ENCODE results near the gene MEG3. TPM values are rescaled to one million over a fixed set of nuclear protein-coding genes. Genes with fewer than 3 reads are reported as not detected.

The MEG3 gene
- total RNA-seq, 2 donors from 2014 or later = 10.3 to 11.0 TPM

DNA sequence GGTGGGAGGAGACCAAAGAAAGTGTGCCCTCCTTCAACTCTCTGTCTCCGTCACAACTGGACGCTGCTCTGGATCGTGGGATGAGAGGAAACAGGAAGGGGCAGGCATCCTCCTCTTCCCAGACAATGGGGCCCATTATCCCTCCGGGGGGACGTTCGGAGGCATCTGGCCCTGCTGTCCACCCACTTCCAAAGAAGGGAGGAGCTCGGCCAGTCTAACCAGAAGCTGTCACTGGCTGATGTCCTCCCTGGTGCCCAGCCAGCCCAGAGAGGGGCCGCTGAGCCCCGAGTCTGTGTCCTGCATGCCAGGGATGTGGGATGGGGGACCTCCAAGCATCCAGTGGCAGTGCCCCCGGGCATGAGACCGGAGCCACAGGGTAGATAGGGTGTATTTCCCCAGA lies 39.8 kb upstream of the MEG3 start:
- intact Hi-C loops (cut with DNase I) = no loop called here
- TF ChIP-seq, protein P1, sequence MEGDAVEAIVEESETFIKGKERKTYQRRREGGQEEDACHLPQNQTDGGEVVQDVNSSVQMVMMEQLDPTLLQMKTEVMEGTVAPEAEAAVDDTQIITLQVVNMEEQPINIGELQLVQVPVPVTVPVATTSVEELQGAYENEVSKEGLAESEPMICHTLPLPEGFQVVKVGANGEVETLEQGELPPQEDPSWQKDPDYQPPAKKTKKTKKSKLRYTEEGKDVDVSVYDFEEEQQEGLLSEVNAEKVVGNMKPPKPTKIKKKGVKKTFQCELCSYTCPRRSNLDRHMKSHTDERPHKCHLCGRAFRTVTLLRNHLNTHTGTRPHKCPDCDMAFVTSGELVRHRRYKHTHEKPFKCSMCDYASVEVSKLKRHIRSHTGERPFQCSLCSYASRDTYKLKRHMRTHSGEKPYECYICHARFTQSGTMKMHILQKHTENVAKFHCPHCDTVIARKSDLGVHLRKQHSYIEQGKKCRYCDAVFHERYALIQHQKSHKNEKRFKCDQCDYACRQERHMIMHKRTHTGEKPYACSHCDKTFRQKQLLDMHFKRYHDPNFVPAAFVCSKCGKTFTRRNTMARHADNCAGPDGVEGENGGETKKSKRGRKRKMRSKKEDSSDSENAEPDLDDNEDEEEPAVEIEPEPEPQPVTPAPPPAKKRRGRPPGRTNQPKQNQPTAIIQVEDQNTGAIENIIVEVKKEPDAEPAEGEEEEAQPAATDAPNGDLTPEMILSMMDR (IDR thresholded peaks at IDR 0.05) = no peak
- Histone ChIP-seq H3K4me3 (no peak overlapping the region), H3K36me3 (no peaks in the 10 kb centered on the region), H3K27me3 (no peaks in the 10 kb centered on the region), H3K9ac (ENCODE audit: low read depth in 2 of 2, low read length in 2 of 2) (no peak overlapping the region), H3K27ac (no peak overlapping the region), H3K4me1 (no peaks in the 10 kb centered on the region), H3K9me3 (no peaks in the 10 kb centered on the region)
- no peak for DNase-seq

DNA sequence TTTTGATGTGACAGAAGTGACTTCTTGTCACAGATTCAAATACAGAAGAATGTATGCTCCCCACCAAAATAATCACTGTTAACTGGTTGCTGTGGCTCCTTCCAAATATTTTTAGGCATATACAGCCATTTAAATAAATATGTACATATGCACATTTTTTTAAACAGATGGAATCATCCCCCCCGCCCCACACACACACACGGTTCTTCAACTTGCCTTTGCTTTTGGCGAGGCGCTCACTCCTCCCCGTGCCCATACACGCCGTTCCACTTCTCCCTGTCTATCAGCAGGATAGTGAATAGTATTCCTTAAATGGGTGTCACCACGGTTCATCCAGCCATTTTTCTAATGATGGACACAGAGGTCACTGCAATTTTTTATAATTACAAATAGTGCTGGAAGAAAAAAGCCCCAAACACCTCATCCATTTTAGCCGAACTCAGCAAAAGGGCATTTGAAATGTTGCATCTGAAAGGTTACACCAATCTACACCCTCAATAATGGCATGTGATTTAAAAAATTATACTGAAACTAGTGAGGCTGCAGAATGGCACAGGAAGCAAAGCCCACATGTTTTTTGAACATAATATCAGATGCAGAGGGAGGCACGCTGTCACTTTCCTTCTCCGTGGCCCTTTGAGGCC lies 39.2 kb upstream of the MEG3 start:
- Histone ChIP-seq H3K4me1 (no peaks in the 10 kb centered on the region), H3K27ac (no peak overlapping the region), H3K9me3 (no peaks in the 10 kb centered on the region), H3K27me3 (no peaks in the 10 kb centered on the region), H3K4me3 (no peak overlapping the region), H3K9ac (ENCODE audit: low read depth in 2 of 2, low read length in 2 of 2) (no peak overlapping the region), H3K36me3 (no peaks in the 10 kb centered on the region)
- intact Hi-C loops (cut with DNase I) = no loop called here
- TF ChIP-seq, protein P1 (IDR thresholded peaks at IDR 0.05) = no peak
- DNase-seq = no peak

DNA sequence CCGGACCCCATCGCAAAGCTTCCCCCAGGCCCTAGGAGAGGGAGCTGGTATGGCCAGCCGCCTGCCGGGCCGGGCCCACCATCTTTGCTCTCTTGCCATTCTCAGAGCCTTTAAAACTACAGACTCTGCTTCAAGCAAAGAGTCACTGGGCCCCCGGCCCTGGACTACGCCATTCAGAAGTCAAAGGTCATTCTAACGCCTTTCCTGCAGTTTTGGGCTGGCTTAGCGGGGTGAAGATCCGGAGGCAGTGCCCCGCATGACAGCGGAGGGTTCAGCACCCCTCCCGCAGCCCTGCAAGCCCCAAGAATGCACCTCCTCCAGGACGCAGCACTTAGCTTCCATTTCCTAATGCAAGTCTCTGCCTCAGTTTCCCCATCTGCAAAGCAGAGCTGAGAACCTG lies 38.3 kb upstream of the MEG3 start:
- no peaks in the 10 kb centered on the region for H3K36me3 ChIP-seq
- no peaks in the 10 kb centered on the region for H3K9me3 ChIP-seq
- no peak overlapping the region for H3K27ac ChIP-seq
- H3K4me3 ChIP-seq = no peak overlapping the region
- intact Hi-C loops (cut with DNase I) = no loop called here
- no peaks in the 10 kb centered on the region for H3K4me1 ChIP-seq
- no peaks in the 10 kb centered on the region for H3K27me3 ChIP-seq
- DNase-seq = no peak
- TF ChIP-seq, protein P1 (IDR thresholded peaks at IDR 0.05) = no peak
- no peak overlapping the region for H3K9ac ChIP-seq (ENCODE audit: low read depth in 2 of 2, low read length in 2 of 2)

DNA sequence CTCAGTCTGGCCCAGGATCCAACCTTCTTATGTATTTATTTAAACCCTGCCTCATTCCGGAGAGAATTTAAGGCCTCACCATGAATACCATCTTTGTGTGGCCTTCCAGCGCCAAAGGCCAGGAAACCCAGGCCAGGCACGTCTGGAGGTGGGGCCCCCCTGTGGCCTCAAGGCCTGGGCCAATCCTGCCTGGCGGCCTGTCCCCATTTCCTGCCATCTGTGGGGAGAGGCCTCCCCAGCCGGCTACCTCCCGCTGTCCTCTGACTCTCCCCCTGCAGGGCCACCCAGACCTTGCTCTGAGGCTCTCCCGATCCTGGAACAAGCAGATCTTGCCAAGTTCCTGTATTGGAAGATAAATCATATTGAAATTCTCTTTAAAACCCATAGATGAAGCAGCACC lies 37.4 kb upstream of the MEG3 start:
- Histone ChIP-seq H3K27me3 (no peaks in the 10 kb centered on the region), H3K4me1 (no peaks in the 10 kb centered on the region), H3K27ac (no peak overlapping the region), H3K4me3 (no peak overlapping the region), H3K36me3 (no peaks in the 10 kb centered on the region), H3K9me3 (no peaks in the 10 kb centered on the region), H3K9ac (ENCODE audit: low read depth in 2 of 2, low read length in 2 of 2) (no peak overlapping the region)
- TF ChIP-seq, protein P1 (IDR thresholded peaks at IDR 0.05) = no peak
- intact Hi-C loops (cut with DNase I) = no loop called here
- DNase-seq = no peak

DNA sequence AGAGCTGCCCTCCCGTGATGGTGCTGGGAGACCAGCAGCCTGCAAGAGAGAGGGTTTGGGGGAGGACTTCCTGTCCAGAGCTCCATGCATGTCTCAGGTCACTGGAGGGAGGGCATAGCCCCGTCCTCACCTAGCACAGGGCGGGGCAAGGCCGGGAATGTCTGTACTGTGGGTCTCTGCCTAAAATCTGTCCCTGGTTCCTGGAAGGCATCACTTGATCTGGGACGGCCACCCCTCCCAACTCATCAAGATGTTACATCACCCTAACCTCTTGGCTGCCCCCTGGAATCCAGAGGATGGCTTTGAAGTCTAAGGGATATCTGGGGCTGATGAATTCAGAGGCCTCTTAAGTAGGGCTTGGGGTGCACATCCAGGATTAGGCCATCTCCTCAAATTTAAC lies 37.0 kb upstream of the MEG3 start:
- H3K9ac ChIP-seq (ENCODE audit: low read depth in 2 of 2, low read length in 2 of 2) = no peak overlapping the region
- no peaks in the 10 kb centered on the region for H3K4me1 ChIP-seq
- TF ChIP-seq, protein P1 (IDR thresholded peaks at IDR 0.05) = no peak
- no peaks in the 10 kb centered on the region for H3K9me3 ChIP-seq
- H3K27ac ChIP-seq = no peak overlapping the region
- no peaks in the 10 kb centered on the region for H3K36me3 ChIP-seq
- no peaks in the 10 kb centered on the region for H3K27me3 ChIP-seq
- no peak for DNase-seq
- intact Hi-C loops (cut with DNase I) = no loop called here
- H3K4me3 ChIP-seq = no peak overlapping the region
